B cell (primary cell): ENCODE measurements around the gene IFIT2. TPM values are rescaled to one million over a fixed set of nuclear protein-coding genes. Genes with fewer than 3 reads are reported as not detected.
"Not testable (repeated sequence)": the region's sequence is repeated elsewhere in the genome, so short reads cannot be mapped to it uniquely, and the experiment has no call there.

Experiments used
- ATAC-seq: fragments of 200-7000 bp; cut with Tn5 transposase; one replicate; pipeline ENCODE4 v1.10.0; 2021; ENCODE audit warnings: low read depth, mild to moderate bottlenecking, moderate number of reproducible peaks, moderate library complexity
- CTCF ChIA-PET: fragments of 350-600 bp; sonication (Branson Sonifier 250); formaldehyde crosslinking; loops from one replicate; lab custom pipeline; 2021; ENCODE audit warnings: antibody characterized with exemption, inconsistent platforms; lab: Charles Lee
- POLR2A ChIA-PET: fragments of 350-600 bp; sonication (Branson Sonifier 250); formaldehyde crosslinking; loops from one replicate; lab custom pipeline; 2021; ENCODE audit warnings: antibody characterized with exemption; lab: Charles Lee
- DNase-seq: peaks from one replicate; pipeline ENCODE4 v3.0.0; 2013
- H2AFZ ChIP-seq: 2 replicates; pipeline ENCODE4 v1.6.1; 2012; ENCODE audit warnings: mild to moderate bottlenecking, low read depth, low read length; ENCODE audit not compliant: insufficient read depth, poor library complexity, severe bottlenecking
- H3K27ac ChIP-seq, 2 donors: 1 replicate in 1 of 2; 2 replicates in 1 of 2; pipeline ENCODE4 v1.5.1; 2012 to 2013; ENCODE audit warnings: low read length in 2 of 2, mild to moderate bottlenecking in 2 of 2, moderate library complexity in 1 of 2
- H3K27me3 ChIP-seq, 4 experiments: fragments of 200-600 bp in 1 of 4; sonication (generic) in 1 of 4; replicated peaks in 1 of 4; 1 replicate in 2 of 4; 2 replicates in 2 of 4; pipeline versions ENCODE4 v1.6.1 to v1.7.0; 2013 to 2016; ENCODE audit warnings: low read length in 3 of 4, mild to moderate bottlenecking in 2 of 4, mixed read lengths in 1 of 4, moderate library complexity in 1 of 4; ENCODE audit not compliant: insufficient read depth in 4 of 4, control insufficient read depth in 3 of 4; ENCODE audit errors: control extremely low read depth in 1 of 4
- H3K36me3 ChIP-seq, 2 experiments: replicated peaks in 1 of 2; 1 replicate in 1 of 2; 2 replicates in 1 of 2; pipeline versions ENCODE4 v1.6.1 to v1.7.1; 2013; ENCODE audit warnings: low read length in 1 of 2; ENCODE audit not compliant: insufficient read depth in 2 of 2, control insufficient read depth in 1 of 2; ENCODE audit errors: control extremely low read depth in 1 of 2, extremely low read depth in 1 of 2
- H3K4me1 ChIP-seq, 2 donors: fragments of 200-600 bp in 1 of 2; sonication (generic) in 1 of 2; 1 replicate in 1 of 2; 2 replicates in 1 of 2; pipeline versions ENCODE4 v1.5.1 to v1.6.1; 2013 to 2017; ENCODE audit warnings: low read length in 2 of 2; ENCODE audit not compliant: control insufficient read depth in 2 of 2, insufficient read depth in 2 of 2
- H3K4me2 ChIP-seq: replicated peaks from 2 replicates; pipeline ENCODE3; 2012; ENCODE audit warnings: mild to moderate bottlenecking, low read depth, low read length; ENCODE audit not compliant: poor library complexity, severe bottlenecking
- H3K4me3 ChIP-seq, 5 experiments: fragments of 200-600 bp in 1 of 5; sonication (generic) in 1 of 5; 1 replicate in 3 of 5; 2 replicates in 2 of 5; pipeline versions ENCODE4 v1.5.1 to v1.7.0; 2011 to 2016; ENCODE audit warnings: low read length in 4 of 5, mild to moderate bottlenecking in 4 of 5, low read depth in 2 of 5, control low read depth in 1 of 5, moderate library complexity in 1 of 5; ENCODE audit not compliant: insufficient read depth in 1 of 5; ENCODE audit errors: control extremely low read depth in 1 of 5, extremely low read depth in 1 of 5
- H3K79me2 ChIP-seq: fragments of 200-600 bp; sonication (generic); one replicate; pipeline ENCODE4 v1.6.0; 2016; ENCODE audit warnings: low read length; ENCODE audit not compliant: control insufficient read depth, insufficient read depth
- H3K9ac ChIP-seq: fragments of 200-600 bp; sonication (generic); 2 replicates; pipeline ENCODE4 v1.6.1; 2017; ENCODE audit warnings: mild to moderate bottlenecking, low read length, moderate library complexity
- H3K9me3 ChIP-seq, 3 donors: one replicate each; pipeline versions ENCODE4 v1.6.1 to v1.7.1; 2013; ENCODE audit warnings: low read length in 2 of 3; ENCODE audit not compliant: control insufficient read depth in 2 of 3, insufficient read depth in 1 of 3; ENCODE audit errors: control extremely low read depth in 1 of 3
- H4K20me1 ChIP-seq: 2 replicates; pipeline ENCODE4 v1.6.0; 2012; ENCODE audit warnings: mild to moderate bottlenecking, low read length; ENCODE audit not compliant: insufficient read depth, control insufficient read depth, poor library complexity, severe bottlenecking
- H3K27ac Mint-ChIP-seq: one replicate; pipeline ENCODE4 v1.8.0; 2021; ENCODE audit warnings: mixed read lengths
- H3K27me3 Mint-ChIP-seq: one replicate; pipeline ENCODE4 v1.8.0; 2021; ENCODE audit warnings: mixed read lengths
- H3K4me1 Mint-ChIP-seq: one replicate; pipeline ENCODE4 v1.8.0; 2021; ENCODE audit warnings: mixed read lengths
- H3K4me3 Mint-ChIP-seq: one replicate; pipeline ENCODE4 v1.8.0; 2021; ENCODE audit warnings: mixed read lengths
- H3K9me3 Mint-ChIP-seq: one replicate; pipeline ENCODE4 v1.8.0; 2022; ENCODE audit warnings: mixed read lengths; ENCODE audit not compliant: insufficient read depth
- CTCF ChIP-seq: fragments of 200-600 bp; IDR thresholded peaks from one replicate; pipeline ENCODE4 v1.8.0; 2022; ENCODE audit warnings: antibody characterized with exemption, mild to moderate bottlenecking
- EZH2 ChIP-seq: IDR thresholded peaks from 2 replicates; pipeline ENCODE4 v1.6.1; 2012; ENCODE audit warnings: borderline replicate concordance, low read depth, mild to moderate bottlenecking, moderate library complexity, low read length; ENCODE audit not compliant: insufficient read depth, poor library complexity, severe bottlenecking
- WGBS: methylation state at CpG from one replicate; pipeline ENCODE4 v1.1.5; 2013; ENCODE audit warnings: missing lambda C conversion rate; ENCODE audit not compliant: insufficient coverage; 5-methylcytosine and 5-hydroxymethylcytosine counted together
- intact Hi-C: fragments of 100-400 bp; cut with micrococcal nuclease; formaldehyde crosslinking; loops from one replicate; pipeline ENCODE4 v1.10.0; 2022
- polyA plus RNA-seq: library from polyadenylated mRNA; depleted of rRNA; stranded (reverse); fragments of >200 nt; gene quantifications from 2 replicates; pipeline ENCODE4 v1.2.3, GENCODE V29; 2012
- total RNA-seq, 2 donors: library from RNA; stranded (reverse); fragments of 120-200 nt in 1 of 2; gene quantifications; 1 replicate in 1 of 2; 2 replicates in 1 of 2; pipeline versions ENCODE4 v1.2.3 to v1.2.4, GENCODE V29; 2013 to 2022

IFIT2 gene
- total and polyA plus RNA-seq, 2 donors (not counting 1 experiment from before 2014, with no cell fraction given) = 3.6 to 12.4 TPM

GRCh38 chr10:89329151-89329550 lies 27.3 kb downstream of the IFIT2 start:
- intact Hi-C loops = no loop called here
- no peak for DNase-seq
- H4K20me1 ChIP-seq = no peaks in the 10 kb centered on the region
- TF ChIP-seq CTCF (no peak), EZH2 (no peak)
- H3K4me2 ChIP-seq = no peak overlapping the region
- 100% methylated on average over 1 of the region's 2 CpGs for WGBS
- H3K36me3 ChIP-seq = no peaks in the 10 kb centered on the region
- H3K4me1 Mint-ChIP-seq = peaks cover 56% of the 10 kb centered on the region
- no peak overlapping the region for H3K4me3 Mint-ChIP-seq
- CTCF ChIA-PET = no interaction called here
- no peak overlapping the region for H3K9ac ChIP-seq
- H3K9me3 Mint-ChIP-seq = no peaks in the 10 kb centered on the region
- peak overlapping the region in 1 of 2 donors; percentile 72 for H3K27ac ChIP-seq
- H2AFZ ChIP-seq = no peak overlapping the region
- no peaks in the 10 kb centered on the region for H3K9me3 ChIP-seq
- peaks cover 45 to 64% of the 10 kb centered on the region in 2 donors for H3K4me1 ChIP-seq
- no peaks in the 10 kb centered on the region for H3K27me3 Mint-ChIP-seq
- POLR2A ChIA-PET = no interaction called here
- H3K4me3 ChIP-seq = no peak overlapping the region
- H3K27ac Mint-ChIP-seq = peak overlapping the region; percentile 71
- H3K27me3 ChIP-seq = no peaks in the 10 kb centered on the region
- H3K79me2 ChIP-seq = peaks cover 18% of the 10 kb centered on the region
- ATAC-seq = no peak

- H2AFZ ChIP-seq, H3K4me3 ChIP-seq, H3K27me3 Mint-ChIP-seq, H4K20me1 ChIP-seq, H3K4me2 ChIP-seq, H3K4me3 Mint-ChIP-seq, H3K36me3 ChIP-seq, DNase-seq, POLR2A ChIA-PET, H3K9me3 Mint-ChIP-seq, ATAC-seq, intact Hi-C loops, H3K9me3 ChIP-seq, H3K27me3 ChIP-seq, H3K9ac ChIP-seq: not testable (repeated sequence)
- peak overlapping the region in 1 of 2 donors; percentile 91 for H3K27ac ChIP-seq
- H3K4me1 Mint-ChIP-seq = peaks cover 57% of the 10 kb centered on the region
- H3K27ac Mint-ChIP-seq = peak overlapping the region; percentile 78
- H3K4me1 ChIP-seq = peaks cover 46 to 72% of the 10 kb centered on the region in 2 donors
- peaks cover 23% of the 10 kb centered on the region for H3K79me2 ChIP-seq
- 83% methylated on average over 2 of the region's 3 CpGs for WGBS
- CTCF ChIA-PET = interaction anchor here (1.5 kb wide), 1 partner anchor 28 kb away, joined by 4 read pairs; the partner anchor contains the start of gene IFIT2
Measured at GRCh38 chr10:89330014-89330413, 28.2 kb downstream of the IFIT2 start.
